ENCODE results near the gene OPRD1.
"Not testable (repeated sequence)": the region's sequence is repeated elsewhere in the genome, so short reads cannot be mapped to it uniquely, and the experiment has no call there.

The OPRD1 gene

DNA sequence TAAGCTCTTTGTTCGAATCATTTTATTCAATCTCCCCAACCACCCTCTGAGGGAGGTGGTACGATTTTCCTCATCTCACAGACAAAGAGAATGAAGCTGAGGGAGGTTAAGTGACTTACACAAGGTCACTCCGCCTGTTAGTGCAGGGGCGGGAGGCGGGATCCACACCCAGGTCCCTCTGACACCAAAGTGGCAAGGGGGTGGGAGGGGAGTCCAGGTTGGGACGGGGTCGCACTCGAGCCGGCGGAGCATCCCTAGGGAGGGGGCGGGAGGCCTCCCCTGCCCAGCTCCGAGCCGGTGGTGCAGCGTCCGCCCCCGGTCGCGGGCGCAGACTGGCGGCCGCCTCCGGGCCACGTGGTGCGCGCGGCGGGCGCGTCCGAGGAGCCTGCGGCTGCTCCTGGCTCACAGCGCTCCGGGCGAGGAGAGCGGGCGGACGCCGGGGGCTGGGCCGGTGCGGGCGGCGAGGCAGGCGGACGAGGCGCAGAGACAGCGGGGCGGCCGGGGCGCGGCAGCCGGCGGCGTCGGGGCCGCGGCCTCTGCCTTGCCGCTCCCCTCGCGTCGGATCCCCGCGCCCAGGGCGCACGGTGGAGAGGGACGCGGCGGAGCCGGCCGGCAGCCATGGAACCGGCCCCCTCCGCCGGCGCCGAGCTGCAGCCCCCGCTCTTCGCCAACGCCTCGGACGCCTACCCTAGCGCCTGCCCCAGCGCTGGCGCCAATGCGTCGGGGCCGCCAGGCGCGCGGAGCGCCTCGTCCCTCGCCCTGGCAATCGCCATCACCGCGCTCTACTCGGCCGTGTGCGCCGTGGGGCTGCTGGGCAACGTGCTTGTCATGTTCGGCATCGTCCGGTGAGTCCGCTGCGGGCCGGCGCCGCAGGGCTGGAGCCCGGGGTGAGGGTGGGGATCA lies at the start of gene OPRD1:
Gene OPRD1 (plus strand): TSS at position 405 of the 903 bp plus-strand sequence. CDS start 214 bp downstream, at position 619.
- Histone ChIP-seq H3K9me3 (ENCODE audit: control insufficient read depth, insufficient read depth, low read length) (no peaks in the 10 kb centered on the region), H3K4me1 (ENCODE audit: control insufficient read depth, insufficient read depth, low read length) (peaks cover 4% of the 10 kb centered on the region), H3K36me3 (ENCODE audit: control insufficient read depth, insufficient read depth, low read length) (no peaks in the 10 kb centered on the region), H3K27ac (ENCODE audit: low read length) (no peak within 1 kb of the TSS), H3K4me3 (ENCODE audit: low read length) (peak within 1 kb of the TSS; percentile 46; the same call in 1 of the 2 replicates), H3K27me3 (ENCODE audit: control insufficient read depth, insufficient read depth, low read length) (peaks cover 21% of the 10 kb centered on the region; the same call in 1 of the 2 replicates)
- WGBS (ENCODE audit: insufficient coverage, insufficient read length) = no CpG with 5 or more reads among the region's 108 CpGs
- no peak for DNase-seq (ENCODE audit: low read depth, low spot score)

DNA sequence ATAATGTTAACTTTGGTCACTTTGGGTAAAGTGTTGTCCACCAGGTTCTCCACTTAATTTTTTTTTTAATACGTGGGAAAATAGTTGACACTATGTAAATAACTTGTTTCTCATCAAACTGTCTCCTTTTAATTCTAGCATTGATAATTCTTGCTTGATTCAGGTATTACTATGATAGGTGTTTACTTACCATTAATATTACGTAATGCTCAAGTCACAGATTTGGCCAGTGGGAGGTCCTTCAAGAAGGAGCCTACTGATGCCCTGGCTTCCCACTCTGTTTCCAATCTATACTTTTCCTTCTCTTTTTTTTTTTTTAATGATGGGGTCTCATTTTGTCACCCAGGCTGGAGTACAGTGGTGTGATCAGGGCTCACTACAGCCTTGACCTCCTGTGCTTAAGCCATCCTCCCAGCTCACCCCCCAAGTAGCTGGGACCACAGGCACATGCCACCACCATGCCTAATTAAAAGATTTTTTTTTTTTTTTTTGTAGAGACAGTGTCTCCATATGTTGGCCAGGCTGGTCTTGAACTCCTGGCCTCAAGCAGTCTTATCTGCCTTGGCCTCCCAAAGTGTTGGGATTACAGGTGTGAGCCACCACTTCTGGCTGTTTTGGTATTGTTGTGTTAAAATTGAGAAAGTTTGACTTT lies 45.3 kb upstream of the OPRD1 start:
- no CpG with 5 or more reads among the region's 2 CpGs for WGBS (ENCODE audit: insufficient coverage, insufficient read length)
- Histone ChIP-seq H3K27me3 (ENCODE audit: control insufficient read depth, insufficient read depth, low read length) (no peaks in the 10 kb centered on the region), H3K4me3 (ENCODE audit: low read length) (no peak overlapping the region), H3K9me3 (ENCODE audit: control insufficient read depth, insufficient read depth, low read length) (no peaks in the 10 kb centered on the region), H3K36me3 (ENCODE audit: control insufficient read depth, insufficient read depth, low read length) (peaks cover 4% of the 10 kb centered on the region; the same call in 1 of the 2 replicates), H3K27ac (ENCODE audit: low read length) (no peak overlapping the region), H3K4me1 (ENCODE audit: control insufficient read depth, insufficient read depth, low read length) (no peaks in the 10 kb centered on the region)
- no peak for DNase-seq (ENCODE audit: low read depth, low spot score)

DNA sequence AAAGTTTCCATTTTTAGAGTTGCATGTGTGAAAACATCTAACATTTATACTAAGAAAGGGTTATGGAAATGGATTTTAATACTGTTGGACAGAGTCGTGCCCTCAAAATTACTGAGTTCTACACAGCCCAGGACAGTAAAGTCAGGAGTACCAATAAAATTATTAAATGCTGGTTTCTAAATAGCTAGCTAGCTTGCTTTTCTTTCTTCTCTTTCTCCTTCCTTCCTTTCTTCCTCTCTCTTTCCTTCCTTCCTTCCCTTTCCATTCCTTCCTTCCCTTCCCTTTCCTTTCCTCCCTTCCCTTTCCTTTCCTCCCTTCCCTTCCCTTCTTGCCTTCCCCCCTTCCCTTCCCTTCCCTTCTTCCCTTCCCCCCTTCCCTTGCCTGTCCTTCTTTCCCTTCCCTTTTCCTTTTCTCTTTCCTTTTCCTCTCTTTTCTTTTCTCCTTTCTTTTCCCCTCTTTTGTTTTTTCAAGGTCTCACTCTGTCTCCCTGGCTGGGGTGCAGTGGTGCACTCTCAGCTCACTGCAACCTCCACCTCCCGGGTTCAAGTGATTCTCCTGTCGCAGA lies 41.3 kb upstream of the OPRD1 start:
- Histone ChIP-seq H3K4me3 (ENCODE audit: low read length) (no peak overlapping the region), H3K4me1 (ENCODE audit: control insufficient read depth, insufficient read depth, low read length) (no peaks in the 10 kb centered on the region), H3K27me3 (ENCODE audit: control insufficient read depth, insufficient read depth, low read length) (no peaks in the 10 kb centered on the region), H3K9me3 (ENCODE audit: control insufficient read depth, insufficient read depth, low read length) (no peaks in the 10 kb centered on the region), H3K27ac (ENCODE audit: low read length) (no peak overlapping the region), H3K36me3 (ENCODE audit: control insufficient read depth, insufficient read depth, low read length) (peaks cover 4% of the 10 kb centered on the region; the same call in 1 of the 2 replicates)
- no peak for DNase-seq (ENCODE audit: low read depth, low spot score)
- WGBS (ENCODE audit: insufficient coverage, insufficient read length) = no CpG with 5 or more reads among the region's 3 CpGs

DNA sequence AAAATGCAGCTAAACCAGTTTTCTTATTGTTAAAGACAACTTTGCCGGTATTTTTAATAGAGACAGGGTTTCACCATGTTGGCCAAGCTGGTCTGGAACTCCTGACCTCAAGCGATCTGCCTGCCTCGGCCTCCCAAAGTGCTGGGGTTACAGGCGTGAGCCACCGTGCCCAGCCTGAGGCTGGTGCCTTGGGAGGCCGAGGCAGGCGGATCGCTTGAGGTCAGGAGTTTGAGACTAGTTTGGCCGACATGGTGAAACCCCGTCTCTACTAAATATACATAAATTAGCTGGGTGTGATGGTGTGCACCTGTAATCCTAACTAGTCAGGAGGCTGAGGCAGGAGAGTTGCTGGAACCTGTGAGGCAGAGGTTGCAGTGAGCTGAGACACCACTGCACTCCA lies 40.0 kb upstream of the OPRD1 start:
- H3K36me3 ChIP-seq (ENCODE audit: control insufficient read depth, insufficient read depth, low read length) = not testable (repeated sequence)

DNA sequence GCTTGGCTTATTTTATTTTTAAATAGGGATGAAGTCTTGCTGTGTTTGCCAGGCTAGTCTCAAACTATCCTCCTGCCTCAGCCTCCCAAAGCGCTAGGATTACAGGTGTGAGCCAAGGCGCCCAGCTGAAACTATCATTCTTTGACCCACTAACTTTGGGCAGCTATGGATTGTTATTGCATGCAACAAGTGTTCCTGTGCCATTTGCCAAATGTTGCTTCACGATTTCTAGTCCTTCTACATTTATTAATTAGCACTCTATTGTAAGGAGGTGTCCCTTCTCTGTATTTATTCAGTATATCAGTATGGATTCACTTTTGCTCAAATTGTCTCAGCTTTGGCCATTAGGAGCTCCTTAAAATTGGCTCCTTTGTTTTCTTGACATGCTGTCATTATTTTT lies 38.9 kb upstream of the OPRD1 start:
- no peak overlapping the region for H3K27ac ChIP-seq (ENCODE audit: low read length)
- no peaks in the 10 kb centered on the region for H3K4me1 ChIP-seq (ENCODE audit: control insufficient read depth, insufficient read depth, low read length)
- no CpG with 5 or more reads among the region's 3 CpGs for WGBS (ENCODE audit: insufficient coverage, insufficient read length)
- no peaks in the 10 kb centered on the region for H3K9me3 ChIP-seq (ENCODE audit: control insufficient read depth, insufficient read depth, low read length)
- peaks cover 4% of the 10 kb centered on the region; the same call in 1 of the 2 replicates for H3K36me3 ChIP-seq (ENCODE audit: control insufficient read depth, insufficient read depth, low read length)
- H3K4me3 ChIP-seq (ENCODE audit: low read length) = no peak overlapping the region
- H3K27me3 ChIP-seq (ENCODE audit: control insufficient read depth, insufficient read depth, low read length) = no peaks in the 10 kb centered on the region
- no peak for DNase-seq (ENCODE audit: low read depth, low spot score)

More for the DNA sequence above, 40.0 kb upstream of the OPRD1 start:
- DNase-seq (ENCODE audit: low read depth, low spot score); H3K9me3 ChIP-seq (ENCODE audit: control insufficient read depth, insufficient read depth, low read length); H3K4me1 ChIP-seq (ENCODE audit: control insufficient read depth, insufficient read depth, low read length); H3K27me3 ChIP-seq (ENCODE audit: control insufficient read depth, insufficient read depth, low read length); H3K4me3 ChIP-seq (ENCODE audit: low read length); H3K27ac ChIP-seq (ENCODE audit: low read length): not testable (repeated sequence)
- WGBS (ENCODE audit: insufficient coverage, insufficient read length) = no CpG with 5 or more reads among the region's 10 CpGs

DNA sequence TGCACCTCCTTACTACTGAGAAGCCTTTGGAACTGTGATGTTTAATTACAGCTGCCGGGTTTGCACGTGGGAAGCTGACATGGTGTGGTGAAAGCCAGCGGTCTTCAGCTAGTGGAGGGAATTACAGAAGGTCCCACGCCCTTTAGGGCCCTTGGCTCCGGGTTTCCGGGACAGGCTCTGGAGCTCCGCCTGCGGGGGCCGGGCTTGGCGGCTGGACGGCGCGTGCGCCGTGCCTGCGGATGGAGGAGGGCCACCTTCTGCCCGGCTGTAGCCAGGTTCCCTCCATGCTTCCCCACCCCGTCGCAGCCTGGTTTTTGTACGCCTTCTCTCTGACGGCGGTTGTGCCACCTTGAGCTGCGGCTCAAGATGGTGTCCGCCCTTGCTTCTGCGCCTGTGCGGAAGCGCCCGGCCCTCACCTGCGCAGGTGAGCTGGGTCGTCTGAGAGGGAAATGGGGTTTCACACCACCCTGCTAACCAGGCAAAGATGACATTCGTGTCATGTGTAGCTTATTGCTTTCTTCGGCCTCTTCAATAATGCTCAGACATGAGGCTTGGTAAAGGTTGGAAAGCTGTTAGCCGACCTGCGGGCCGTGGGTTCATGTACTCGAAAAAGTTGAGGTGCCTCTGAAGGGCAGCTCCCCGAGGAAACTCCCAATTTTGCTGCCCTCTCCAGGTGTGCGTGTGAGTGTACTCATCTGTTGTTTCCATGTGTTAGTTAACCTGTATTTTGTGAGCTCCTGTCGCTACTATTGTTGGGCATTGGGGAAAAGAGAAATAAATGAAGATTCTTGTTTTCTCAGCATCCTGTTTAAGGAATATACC lies 36.6 kb upstream of the OPRD1 start:
- Histone ChIP-seq H3K9me3 (ENCODE audit: control insufficient read depth, insufficient read depth, low read length) (no peaks in the 10 kb centered on the region), H3K4me3 (ENCODE audit: low read length) (no peak overlapping the region), H3K4me1 (ENCODE audit: control insufficient read depth, insufficient read depth, low read length) (no peaks in the 10 kb centered on the region), H3K27ac (ENCODE audit: low read length) (no peak overlapping the region), H3K36me3 (ENCODE audit: control insufficient read depth, insufficient read depth, low read length) (no peaks in the 10 kb centered on the region), H3K27me3 (ENCODE audit: control insufficient read depth, insufficient read depth, low read length) (no peaks in the 10 kb centered on the region)
- no CpG with 5 or more reads among the region's 39 CpGs for WGBS (ENCODE audit: insufficient coverage, insufficient read length)
- DNase-seq (ENCODE audit: low read depth, low spot score) = no peak

DNA sequence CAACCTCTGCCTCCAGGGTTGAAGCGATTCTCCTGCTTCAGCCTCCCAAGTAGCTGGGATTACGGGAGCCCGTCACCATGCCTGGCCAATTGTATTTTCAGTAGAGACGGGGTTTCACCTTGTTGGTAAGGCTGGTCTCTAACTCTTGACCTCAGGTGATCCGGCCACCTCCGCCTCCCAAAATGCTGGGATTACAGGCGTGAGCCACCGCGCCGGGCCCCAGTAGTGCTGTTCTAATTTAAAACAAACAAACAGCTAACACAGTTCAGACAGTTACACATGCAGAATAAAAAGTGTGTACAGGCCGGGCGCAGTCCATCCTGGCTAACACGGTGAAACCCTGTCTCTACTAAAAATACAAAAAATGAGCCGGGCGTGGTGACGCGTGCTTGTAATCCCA lies 35.6 kb upstream of the OPRD1 start:
- DNase-seq (ENCODE audit: low read depth, low spot score) = no peak
- Histone ChIP-seq H3K4me1 (ENCODE audit: control insufficient read depth, insufficient read depth, low read length) (no peaks in the 10 kb centered on the region), H3K27ac (ENCODE audit: low read length) (no peak overlapping the region), H3K27me3 (ENCODE audit: control insufficient read depth, insufficient read depth, low read length) (no peaks in the 10 kb centered on the region), H3K36me3 (ENCODE audit: control insufficient read depth, insufficient read depth, low read length) (no peaks in the 10 kb centered on the region), H3K4me3 (ENCODE audit: low read length) (no peak overlapping the region), H3K9me3 (ENCODE audit: control insufficient read depth, insufficient read depth, low read length) (no peaks in the 10 kb centered on the region)
- no CpG with 5 or more reads among the region's 17 CpGs for WGBS (ENCODE audit: insufficient coverage, insufficient read length)

DNA sequence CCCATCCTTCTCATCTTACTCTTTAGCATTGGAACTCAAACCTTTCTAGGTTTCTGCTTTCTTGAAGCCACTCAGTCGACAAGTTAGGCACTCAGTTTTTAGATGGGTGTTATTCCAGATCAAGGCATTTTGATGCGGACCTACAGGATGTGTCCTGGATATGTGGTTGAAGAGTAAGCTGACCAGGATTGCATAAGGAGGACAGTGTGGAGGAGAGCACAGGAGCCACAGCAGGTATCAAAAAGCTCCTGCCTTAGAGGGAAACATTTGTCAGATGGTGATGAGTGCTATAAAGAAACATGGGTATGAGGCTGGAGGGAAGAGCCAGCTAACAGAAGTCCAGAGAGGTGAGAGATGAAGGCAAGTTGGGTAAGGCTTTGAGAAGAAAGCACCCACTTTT lies 33.9 kb upstream of the OPRD1 start:
- no peak overlapping the region for H3K27ac ChIP-seq (ENCODE audit: low read length)
- H3K4me1 ChIP-seq (ENCODE audit: control insufficient read depth, insufficient read depth, low read length) = no peaks in the 10 kb centered on the region
- DNase-seq (ENCODE audit: low read depth, low spot score) = no peak
- H3K36me3 ChIP-seq (ENCODE audit: control insufficient read depth, insufficient read depth, low read length) = no peaks in the 10 kb centered on the region
- no peaks in the 10 kb centered on the region for H3K27me3 ChIP-seq (ENCODE audit: control insufficient read depth, insufficient read depth, low read length)
- no CpG with 5 or more reads among the region's 2 CpGs for WGBS (ENCODE audit: insufficient coverage, insufficient read length)
- no peaks in the 10 kb centered on the region for H3K9me3 ChIP-seq (ENCODE audit: control insufficient read depth, insufficient read depth, low read length)
- H3K4me3 ChIP-seq (ENCODE audit: low read length) = no peak overlapping the region

DNA sequence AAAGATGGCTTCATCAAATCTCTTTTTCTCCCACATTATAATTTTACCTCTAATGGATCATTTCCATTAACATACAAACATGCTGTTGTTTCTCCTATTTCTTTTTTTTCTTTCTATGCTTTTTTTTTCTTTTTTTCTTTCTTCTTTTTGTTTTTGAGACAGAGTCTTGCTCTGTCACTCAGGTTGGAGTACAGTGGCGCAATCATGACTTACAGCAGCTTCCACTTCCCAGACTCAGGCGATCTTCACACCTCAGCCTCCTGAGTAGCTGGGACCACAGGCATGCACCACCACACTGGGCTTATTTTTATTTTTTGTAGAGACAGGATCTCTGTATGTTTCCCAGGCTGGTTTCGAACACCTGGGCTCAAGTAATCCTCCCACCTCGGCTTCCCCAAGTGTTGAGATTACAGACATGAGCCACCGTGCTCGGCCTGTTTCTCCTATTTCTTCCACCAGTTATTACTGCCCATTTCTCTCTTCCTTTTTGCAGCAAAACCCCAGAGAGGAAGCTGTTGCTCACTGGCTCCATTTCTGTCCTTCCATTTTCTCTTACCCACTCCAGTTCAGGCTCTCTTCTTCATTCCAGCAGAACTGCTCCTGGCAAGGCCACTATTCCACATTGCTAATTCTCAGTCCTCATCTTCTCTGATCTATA lies 32.1 kb upstream of the OPRD1 start:
- H3K9me3 ChIP-seq (ENCODE audit: control insufficient read depth, insufficient read depth, low read length) = no peaks in the 10 kb centered on the region
- no CpG with 5 or more reads among the region's 6 CpGs for WGBS (ENCODE audit: insufficient coverage, insufficient read length)

More for the DNA sequence above, 32.1 kb upstream of the OPRD1 start:
- Histone ChIP-seq H3K36me3 (ENCODE audit: control insufficient read depth, insufficient read depth, low read length) (no peaks in the 10 kb centered on the region), H3K4me3 (ENCODE audit: low read length) (no peak overlapping the region), H3K27me3 (ENCODE audit: control insufficient read depth, insufficient read depth, low read length) (no peaks in the 10 kb centered on the region), H3K4me1 (ENCODE audit: control insufficient read depth, insufficient read depth, low read length) (no peaks in the 10 kb centered on the region), H3K27ac (ENCODE audit: low read length) (no peak overlapping the region)
- DNase-seq (ENCODE audit: low read depth, low spot score) = no peak
